ENCODE measurements around the gene MAMLD1.

- peak; percentile 9; the same call in 1 of the 2 replicates for TF ChIP-seq CTCF (IDR thresholded peaks at IDR 0.05; ENCODE audit: low read length)
- TF ChIP-seq EZH2 (IDR thresholded peaks at IDR 0.05; ENCODE audit: borderline replicate concordance, low read length) = no peak
These were observed 173.5 kb downstream of the MAMLD1 start for GRCh38 chrX:150536455-150537116.

Data from OCI-LY1 (cell line).